Caco-2 (cell line): ENCODE measurements around the gene CRADD. TPM values are rescaled to one million over a fixed set of nuclear protein-coding genes. Genes with fewer than 3 reads are reported as not detected.

ENCODE experiments used
- BruUV-seq: library from RNA; stranded (reverse); fragments of 400-500 nt; replicated peaks from 2 replicates; lab custom pipeline; 2021; lab: Mats Ljungman, UMichigan
- CTCF ChIA-PET: fragments of 300-600 bp; sonication (Branson Sonifier 250); formaldehyde crosslinking; loops from one replicate; lab custom pipeline; 2022; ENCODE audit warnings: antibody characterized with exemption; lab: Charles Lee
- POLR2A ChIA-PET: fragments of 300-600 bp; sonication (Branson Sonifier 250); formaldehyde crosslinking; loops from one replicate; lab custom pipeline; 2022; ENCODE audit warnings: antibody characterized with exemption; lab: Charles Lee
- DNase-seq, 2 experiments: peaks; one replicate each; pipeline versions ENCODE4 v3.0.0 to v3.0.0-alpha.2; 2020 to 2022
- H3K27me3 ChIP-seq: replicated peaks from 2 replicates; pipeline ENCODE4 v1.6.0; 2011; ENCODE audit warnings: low read length; ENCODE audit not compliant: control insufficient read depth, insufficient read depth
- H3K36me3 ChIP-seq: 2 replicates; pipeline ENCODE4 v1.5.1; 2011; ENCODE audit warnings: low read length; ENCODE audit not compliant: control insufficient read depth, insufficient read depth
- H3K4me1 ChIP-seq: fragments of 250-450 bp; sonication (Bioruptor Pico); 2 replicates; pipeline ENCODE4 v1.5.1; 2020; ENCODE audit warnings: mild to moderate bottlenecking
- H3K4me3 ChIP-seq: 2 replicates; pipeline ENCODE4 v1.5.1; 2011; ENCODE audit warnings: low read depth, mild to moderate bottlenecking, control low read depth, low read length
- H3K9me3 ChIP-seq: fragments of 250-450 bp; sonication (Bioruptor Pico); 2 replicates; pipeline ENCODE4 v1.5.1; 2020; ENCODE audit warnings: mild to moderate bottlenecking, moderate library complexity
- H3K27ac Mint-ChIP-seq: one replicate; pipeline ENCODE4 v1.8.0; 2022; ENCODE audit warnings: mixed read lengths; ENCODE audit not compliant: unreplicated experiment
- H3K27me3 Mint-ChIP-seq: one replicate; pipeline ENCODE4 v1.8.0; 2022; ENCODE audit warnings: mixed read lengths; ENCODE audit not compliant: insufficient read depth, unreplicated experiment
- H3K36me3 Mint-ChIP-seq: one replicate; pipeline ENCODE4 v1.8.0; 2022; ENCODE audit warnings: mild to moderate bottlenecking, mixed read lengths; ENCODE audit not compliant: insufficient read depth, unreplicated experiment
- H3K4me1 Mint-ChIP-seq: one replicate; pipeline ENCODE4 v1.8.0; 2022; ENCODE audit warnings: low read depth, mixed read lengths; ENCODE audit not compliant: unreplicated experiment
- H3K4me3 Mint-ChIP-seq: one replicate; pipeline ENCODE4 v1.8.0; 2022; ENCODE audit warnings: mild to moderate bottlenecking, moderate library complexity, mixed read lengths; ENCODE audit not compliant: unreplicated experiment
- H3K9me3 Mint-ChIP-seq: one replicate; pipeline ENCODE4 v1.8.0; 2022; ENCODE audit warnings: mixed read lengths; ENCODE audit not compliant: unreplicated experiment
- CTCF ChIP-seq, 2 experiments: fragments of 200-600 bp in 1 of 2; IDR thresholded peaks; 1 replicate in 1 of 2; 2 replicates in 1 of 2; pipeline versions ENCODE4 v1.5.1 to v1.8.0; 2011 to 2022; ENCODE audit warnings: antibody characterized with exemption in 1 of 2, control low read depth in 1 of 2, inconsistent platforms in 1 of 2, low read depth in 1 of 2, low read length in 1 of 2, mild to moderate bottlenecking in 1 of 2, moderate library complexity in 1 of 2; ENCODE audit not compliant: insufficient read depth in 1 of 2, severe bottlenecking in 1 of 2, unreplicated experiment in 1 of 2
- intact Hi-C: fragments of 100-400 bp; cut with micrococcal nuclease; formaldehyde crosslinking; loops from one replicate; pipeline ENCODE4 v1.10.0; 2022; ENCODE audit not compliant: unreplicated experiment
- total RNA-seq: library from RNA; stranded (reverse); gene quantifications from 2 replicates; pipeline ENCODE4 v1.2.3, GENCODE V29; 2022

Gene CRADD
- total RNA-seq, 1 experiment from 2014 or later, result 29.2 TPM

- no peak for TF ChIP-seq CTCF (IDR thresholded peaks at IDR 0.05; ENCODE audit: insufficient read depth in 1 of 2, low read depth in 1 of 2, low read length in 1 of 2, severe bottlenecking in 1 of 2, unreplicated experiment in 1 of 2)
- no peak for DNase-seq
- POLR2A ChIA-PET, result no interaction called here
- H3K27me3 ChIP-seq, result no peaks in the 10 kb centered on the region
- no peak overlapping the region for H3K27ac Mint-ChIP-seq
- no peaks in the 10 kb centered on the region for H3K9me3 Mint-ChIP-seq
- H3K36me3 Mint-ChIP-seq, result peaks cover 29% of the 10 kb centered on the region
- BruUV-seq, result no TSS peak
- no peaks in the 10 kb centered on the region for H3K36me3 ChIP-seq
- no peak overlapping the region for H3K4me3 Mint-ChIP-seq
- no peaks in the 10 kb centered on the region for H3K9me3 ChIP-seq
- no peak overlapping the region for H3K4me3 ChIP-seq
- H3K4me1 Mint-ChIP-seq, result no peaks in the 10 kb centered on the region
- no peaks in the 10 kb centered on the region; the same call in 1 of the 2 replicates for H3K4me1 ChIP-seq
- CTCF ChIA-PET, result no interaction called here
- intact Hi-C loops, result no loop called here
- H3K27me3 Mint-ChIP-seq, result no peaks in the 10 kb centered on the region
Measured at GRCh38 chr12:93804392-93805179, 127.4 kb downstream of the CRADD start.

GRCh38 chr12:93805736-93806141, 128.6 kb downstream of the CRADD start:
- no peak for DNase-seq
- Histone ChIP-seq H3K36me3 (no peaks in the 10 kb centered on the region), H3K4me3 (no peak overlapping the region), H3K27me3 (no peaks in the 10 kb centered on the region), H3K9me3 (no peaks in the 10 kb centered on the region), H3K4me1 (peaks cover 2% of the 10 kb centered on the region; the same call in 1 of the 2 replicates)
- intact Hi-C loops, result no loop called here
- Mint-ChIP-seq H3K4me1 (no peaks in the 10 kb centered on the region), H3K27me3 (no peaks in the 10 kb centered on the region), H3K36me3 (peaks cover 27% of the 10 kb centered on the region), H3K27ac (no peak overlapping the region), H3K9me3 (no peaks in the 10 kb centered on the region), H3K4me3 (no peak overlapping the region)
- ChIA-PET CTCF (interaction anchor here (1.0 kb wide), 1 partner anchor 296 kb away, joined by 3 read pairs; no protein-coding TSS in a partner anchor), POLR2A (no interaction called here)
- BruUV-seq, result no TSS peak
- TF ChIP-seq CTCF (IDR thresholded peaks at IDR 0.05; ENCODE audit: insufficient read depth in 1 of 2, low read depth in 1 of 2, low read length in 1 of 2, severe bottlenecking in 1 of 2, unreplicated experiment in 1 of 2), result no peak

- TF ChIP-seq CTCF (IDR thresholded peaks at IDR 0.05; ENCODE audit: insufficient read depth in 1 of 2, low read depth in 1 of 2, low read length in 1 of 2, severe bottlenecking in 1 of 2, unreplicated experiment in 1 of 2), result no peak
- Mint-ChIP-seq H3K36me3 (peaks cover 31% of the 10 kb centered on the region), H3K9me3 (no peaks in the 10 kb centered on the region), H3K27ac (no peak overlapping the region), H3K4me1 (no peaks in the 10 kb centered on the region), H3K4me3 (no peak overlapping the region), H3K27me3 (no peaks in the 10 kb centered on the region)
- ChIA-PET POLR2A (no interaction called here), CTCF (no interaction called here)
- Histone ChIP-seq H3K4me3 (no peak overlapping the region), H3K27me3 (no peaks in the 10 kb centered on the region), H3K36me3 (no peaks in the 10 kb centered on the region), H3K9me3 (no peaks in the 10 kb centered on the region), H3K4me1 (0 out of 2 replicates have a peak, but pooled peaks cover 3% of the 10 kb centered on the region)
- intact Hi-C loops, result no loop called here
- no peak for DNase-seq
- BruUV-seq, result no TSS peak
Measured at GRCh38 chr12:93807354-93807753, 130.2 kb downstream of the CRADD start.
